Stimulated activated CD4-positive, alpha-beta T cell treated with anti-CD3 and anti-CD28 coated beads, Interleukin-15, amount 100 ng/mL, for 24 hours (primary cell): ENCODE measurements around the gene TRIO.

ENCODE experiments used
- DNase-seq: peaks from one replicate; pipeline ENCODE4 v3.0.0-alpha.2; 2020

The TRIO gene

GRCh38 chr5:14148890-14149671 lies 5.9 kb downstream of the TRIO start:
- no peak for DNase-seq

GRCh38 chr5:14149672-14150274 lies 6.6 kb downstream of the TRIO start:
- no peak for DNase-seq

GRCh38 chr5:14151416-14151815 lies 8.3 kb downstream of the TRIO start:
- DNase-seq = no peak

GRCh38 chr5:14153071-14153864 lies 10.1 kb downstream of the TRIO start:
- DNase-seq = no peak

- no peak for DNase-seq
Measured at GRCh38 chr5:14153932-14154731, 11.0 kb downstream of the TRIO start.

- no peak for DNase-seq
Measured at GRCh38 chr5:14155075-14155474, 11.9 kb downstream of the TRIO start.

- DNase-seq = no peak
Measured at GRCh38 chr5:14155739-14156138, 12.6 kb downstream of the TRIO start.

GRCh38 chr5:14156290-14156649 lies 13.1 kb downstream of the TRIO start:
- no peak for DNase-seq

GRCh38 chr5:14156650-14157492 lies 13.7 kb downstream of the TRIO start:
- no peak for DNase-seq

- DNase-seq = no peak
Measured at GRCh38 chr5:14157493-14157782, 14.3 kb downstream of the TRIO start.

GRCh38 chr5:14158890-14159666 lies 15.9 kb downstream of the TRIO start:
- no peak for DNase-seq

- no peak for DNase-seq
Measured at GRCh38 chr5:14161825-14162556, 18.8 kb downstream of the TRIO start.

GRCh38 chr5:14164164-14165163 lies 21.3 kb downstream of the TRIO start:
- DNase-seq = no peak

- DNase-seq = no peak
Measured at GRCh38 chr5:14165375-14166106, 22.4 kb downstream of the TRIO start.

- DNase-seq = no peak
Measured at GRCh38 chr5:14166437-14166836, 23.3 kb downstream of the TRIO start.

- no peak for DNase-seq
Measured at GRCh38 chr5:14167211-14167845, 24.2 kb downstream of the TRIO start.

- DNase-seq = no peak
Measured at GRCh38 chr5:14168144-14168792, 25.1 kb downstream of the TRIO start.

- DNase-seq = no peak
Measured at GRCh38 chr5:14168793-14169262, 25.7 kb downstream of the TRIO start.
